ENCODE results near the gene EXOC6B.
"Not testable (repeated sequence)": the region's sequence is repeated elsewhere in the genome, so short reads cannot be mapped to it uniquely, and the experiment has no call there.

The EXOC6B gene

DNA sequence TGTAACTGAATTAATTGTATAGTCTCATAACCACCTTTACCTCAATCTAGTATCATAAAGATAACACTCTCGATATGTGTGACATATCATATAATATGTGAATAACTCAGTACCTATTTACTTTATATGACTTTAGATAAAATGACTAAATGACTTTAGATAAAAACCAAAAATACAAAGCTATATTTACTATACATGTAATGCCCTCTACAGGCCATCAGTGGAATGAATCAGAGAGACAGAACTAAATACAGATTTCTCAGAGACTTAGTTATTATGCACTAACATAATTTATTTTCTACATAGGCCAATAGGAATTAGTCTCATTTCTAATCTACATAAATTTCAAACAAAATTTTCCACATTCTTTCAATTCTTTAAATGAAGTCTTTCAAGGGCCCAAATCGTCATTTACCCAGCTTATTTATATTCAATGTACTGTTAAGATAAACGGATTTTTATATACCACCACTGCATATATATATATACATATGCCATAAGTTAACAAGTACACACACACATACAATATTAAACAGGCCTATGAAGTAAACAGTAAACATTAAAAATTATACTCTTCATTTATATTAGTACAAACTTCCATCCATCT, 219.9 kb downstream of the EXOC6B start:
- H3K4me3 ChIP-seq, result no peak overlapping the region
- H3K9me3 ChIP-seq, result no peaks in the 10 kb centered on the region
- in situ Hi-C loops (cut with MboI; ENCODE audit: low sequenced_read_pairs), result no loop called here
- DNase-seq (ENCODE audit: low spot score in 2 of 2), result peak in 1 of 2 experiments; percentile 42
- H3K36me3 ChIP-seq (replicated peaks), result no peaks in the 10 kb centered on the region
- no peaks in the 10 kb centered on the region for H3K27me3 ChIP-seq (ENCODE audit: low read depth)
- no peaks in the 10 kb centered on the region for H3K4me1 ChIP-seq

DNA sequence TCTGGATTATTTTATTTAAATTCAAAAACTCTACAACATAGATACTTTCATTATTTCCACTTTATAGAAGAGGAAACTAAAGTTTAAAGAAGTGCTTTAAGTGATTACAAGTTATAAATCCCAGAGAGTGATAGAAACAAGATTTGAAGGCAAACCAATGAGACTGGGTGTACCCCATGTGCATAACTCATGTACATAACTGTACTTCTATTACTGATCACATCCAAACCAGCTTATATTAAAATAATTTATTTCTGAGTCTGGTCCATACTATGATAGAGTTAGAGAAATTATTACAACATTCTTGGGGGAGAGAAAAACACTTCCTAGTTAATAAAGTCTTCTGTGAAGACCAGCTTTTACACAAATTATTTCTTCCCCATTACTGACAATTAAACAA, 221.4 kb downstream of the EXOC6B start:
- no peaks in the 10 kb centered on the region for H3K9me3 ChIP-seq
- in situ Hi-C loops (cut with MboI; ENCODE audit: low sequenced_read_pairs), result no loop called here
- H3K36me3 ChIP-seq (replicated peaks), result no peaks in the 10 kb centered on the region
- DNase-seq (ENCODE audit: low spot score in 2 of 2), result no peak
- H3K4me3 ChIP-seq, result no peak overlapping the region
- no peaks in the 10 kb centered on the region for H3K4me1 ChIP-seq
- H3K27me3 ChIP-seq (ENCODE audit: low read depth), result no peaks in the 10 kb centered on the region

DNA sequence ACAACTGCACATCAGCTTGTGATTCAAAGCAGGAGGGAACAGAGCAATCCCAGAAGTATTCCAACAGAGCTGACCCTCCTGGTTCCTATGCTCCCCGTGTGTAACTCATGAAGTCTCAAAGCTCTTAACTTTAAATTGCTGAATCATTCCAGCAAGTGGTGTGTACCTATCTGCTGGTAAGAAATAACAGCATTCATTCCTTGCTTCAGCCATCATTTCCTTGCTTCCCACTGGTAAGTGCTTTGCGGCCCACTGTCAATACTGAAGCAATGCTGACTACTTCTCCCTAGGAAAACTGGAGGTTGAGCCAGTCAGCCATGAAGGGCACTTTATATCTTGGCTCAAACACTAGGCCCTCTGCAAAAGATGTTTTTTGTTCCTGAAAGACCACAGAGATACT, 222.4 kb downstream of the EXOC6B start:
- Histone ChIP-seq H3K27me3 (ENCODE audit: low read depth) (no peaks in the 10 kb centered on the region), H3K9me3 (no peaks in the 10 kb centered on the region), H3K36me3 (replicated peaks) (no peaks in the 10 kb centered on the region), H3K4me1 (no peaks in the 10 kb centered on the region), H3K4me3 (no peak overlapping the region)
- DNase-seq (ENCODE audit: low spot score in 2 of 2), result no peak
- in situ Hi-C loops (cut with MboI; ENCODE audit: low sequenced_read_pairs), result no loop called here

DNA sequence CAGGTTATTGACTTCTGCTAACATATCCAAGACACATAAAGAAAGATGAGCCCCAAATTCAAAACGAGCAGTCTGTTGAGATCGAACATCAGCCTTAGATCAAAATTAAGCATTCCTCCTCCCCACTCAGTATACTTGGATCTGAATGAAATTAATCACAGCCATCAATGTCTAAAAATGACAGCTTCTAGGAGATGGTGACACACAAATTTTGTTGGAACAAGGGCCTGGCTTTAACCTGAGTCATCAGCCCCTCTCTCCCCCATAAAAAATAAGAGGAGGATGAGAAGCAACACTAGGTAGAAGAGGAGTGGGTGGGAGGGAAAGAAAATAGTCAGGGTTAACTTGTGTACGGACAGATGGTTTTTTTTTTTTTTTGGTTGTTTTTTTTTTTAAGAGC, 223.1 kb downstream of the EXOC6B start:
- in situ Hi-C loops (cut with MboI; ENCODE audit: low sequenced_read_pairs), result no loop called here
- DNase-seq (ENCODE audit: low spot score in 2 of 2), result no peak
- Histone ChIP-seq H3K9me3 (no peaks in the 10 kb centered on the region), H3K4me3 (no peak overlapping the region), H3K4me1 (no peaks in the 10 kb centered on the region), H3K27me3 (ENCODE audit: low read depth) (no peaks in the 10 kb centered on the region), H3K36me3 (replicated peaks) (no peaks in the 10 kb centered on the region)

DNA sequence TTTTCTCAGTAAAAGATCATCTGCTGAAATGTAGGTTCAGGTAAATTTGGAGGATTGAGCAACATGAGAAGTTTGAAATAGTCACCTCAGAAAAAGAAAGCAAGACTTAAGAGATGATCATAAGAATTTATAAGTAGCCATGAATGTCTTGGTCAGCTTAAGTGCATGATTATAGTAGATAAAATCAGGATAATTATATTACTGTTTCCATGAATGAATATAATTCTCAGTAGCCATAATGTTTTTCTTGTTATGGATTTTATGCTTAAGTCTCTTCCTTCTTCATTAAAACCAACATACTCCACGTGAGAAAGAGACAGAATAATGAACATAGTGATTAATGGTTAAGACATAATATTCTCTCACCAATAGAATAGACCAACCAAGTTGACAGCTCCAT, 223.7 kb downstream of the EXOC6B start:
- Histone ChIP-seq H3K27me3 (ENCODE audit: low read depth) (no peaks in the 10 kb centered on the region), H3K4me3 (no peak overlapping the region), H3K9me3 (no peaks in the 10 kb centered on the region), H3K4me1 (no peaks in the 10 kb centered on the region), H3K36me3 (replicated peaks) (no peaks in the 10 kb centered on the region)
- no peak for DNase-seq (ENCODE audit: low spot score in 2 of 2)
- in situ Hi-C loops (cut with MboI; ENCODE audit: low sequenced_read_pairs), result no loop called here

DNA sequence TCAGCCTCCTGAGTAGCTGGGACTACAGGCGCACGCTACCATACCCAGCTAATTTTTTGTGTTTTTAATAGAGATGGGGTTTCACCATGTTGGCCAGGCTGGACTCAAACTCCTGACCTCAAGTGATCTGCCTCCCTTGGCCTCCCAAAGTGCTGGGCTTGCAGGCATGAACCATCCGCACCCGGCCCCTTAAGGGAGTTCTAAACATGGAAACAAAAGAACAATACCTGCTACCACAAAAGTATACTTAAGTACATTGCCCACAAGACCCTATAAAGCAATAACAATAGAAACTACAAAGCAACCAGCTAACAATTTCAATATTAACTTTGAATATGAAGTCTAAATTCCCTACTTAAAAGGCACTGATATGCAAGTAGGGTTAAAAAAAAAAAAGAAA, 242.0 kb downstream of the EXOC6B start:
- in situ Hi-C loops (cut with MboI; ENCODE audit: low sequenced_read_pairs), result loop anchor here (25.0 kb wide), 2 partner anchors 647 to 1047 kb away; no protein-coding TSS in a partner anchor
- not testable (repeated sequence) for H3K27me3 ChIP-seq (ENCODE audit: low read depth); H3K4me3 ChIP-seq; H3K9me3 ChIP-seq; H3K36me3 ChIP-seq (replicated peaks)
- H3K4me1 ChIP-seq, result peaks cover 12% of the 10 kb centered on the region
- DNase-seq (ENCODE audit: low spot score in 2 of 2), result peak; percentile 52 to 55

DNA sequence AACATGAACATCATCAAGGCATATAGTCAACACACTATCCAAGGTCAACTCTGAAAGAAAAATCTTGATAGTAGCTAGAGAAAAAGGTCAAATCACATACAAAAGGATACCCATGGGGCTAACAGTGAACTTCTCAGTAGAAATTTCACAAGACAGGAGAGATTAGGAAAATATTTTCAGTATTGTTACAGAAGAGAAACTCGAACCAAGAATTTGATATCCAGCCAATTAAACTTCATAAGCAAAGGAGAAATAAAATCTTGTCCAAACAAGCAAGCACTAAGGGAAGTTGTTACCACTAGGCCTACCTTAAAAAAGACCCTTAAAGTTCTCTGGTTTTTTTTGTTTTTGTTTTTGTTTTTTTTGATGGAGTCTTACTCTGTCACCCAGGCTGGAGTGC, 242.5 kb downstream of the EXOC6B start:
- Histone ChIP-seq H3K9me3 (no peaks in the 10 kb centered on the region), H3K36me3 (replicated peaks) (no peaks in the 10 kb centered on the region), H3K4me1 (peaks cover 15% of the 10 kb centered on the region), H3K27me3 (ENCODE audit: low read depth) (no peaks in the 10 kb centered on the region), H3K4me3 (no peak overlapping the region)
- no peak for DNase-seq (ENCODE audit: low spot score in 2 of 2)
- in situ Hi-C loops (cut with MboI; ENCODE audit: low sequenced_read_pairs), result loop anchor here (25.0 kb wide), 2 partner anchors 646 to 1046 kb away; no protein-coding TSS in a partner anchor

DNA sequence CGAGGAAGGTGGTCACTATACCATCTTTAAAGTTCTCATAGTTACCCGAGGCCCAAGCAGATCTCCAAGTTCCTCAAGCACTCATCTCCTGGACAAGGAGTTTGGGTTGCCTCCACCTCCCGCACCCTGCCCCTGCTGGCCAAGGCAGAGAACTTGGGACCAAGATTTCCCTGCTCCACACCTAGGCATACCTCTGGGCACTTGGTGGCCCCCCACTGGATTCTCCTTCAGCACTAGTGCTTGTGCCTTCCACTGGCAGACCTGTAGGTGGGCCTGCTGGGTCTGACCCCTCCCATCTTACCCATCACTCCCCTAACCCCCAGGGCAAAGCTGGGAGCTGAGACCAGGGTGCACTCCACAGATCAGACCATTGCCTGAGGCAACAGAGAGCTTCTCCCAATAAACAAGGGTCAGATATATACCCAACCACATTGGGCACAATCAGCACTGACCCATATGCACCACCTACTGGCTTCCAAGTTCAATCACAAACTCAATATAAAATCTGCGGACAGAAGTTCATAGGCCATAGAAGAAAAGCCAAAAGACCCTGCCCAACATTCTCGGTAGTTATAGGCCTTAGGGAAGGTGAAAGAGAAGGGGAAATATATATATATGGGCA, 244.2 kb downstream of the EXOC6B start:
- DNase-seq (ENCODE audit: low spot score in 2 of 2), result peak in 1 of 2 experiments; percentile 8
- H3K4me1 ChIP-seq, result peaks cover 15% of the 10 kb centered on the region
- in situ Hi-C loops (cut with MboI; ENCODE audit: low sequenced_read_pairs), result loop anchor here (25.0 kb wide), 2 partner anchors 644 to 1044 kb away; no protein-coding TSS in a partner anchor
- no peaks in the 10 kb centered on the region for H3K36me3 ChIP-seq (replicated peaks)
- H3K9me3 ChIP-seq, result no peaks in the 10 kb centered on the region
- no peak overlapping the region for H3K4me3 ChIP-seq
- no peaks in the 10 kb centered on the region for H3K27me3 ChIP-seq (ENCODE audit: low read depth)

DNA sequence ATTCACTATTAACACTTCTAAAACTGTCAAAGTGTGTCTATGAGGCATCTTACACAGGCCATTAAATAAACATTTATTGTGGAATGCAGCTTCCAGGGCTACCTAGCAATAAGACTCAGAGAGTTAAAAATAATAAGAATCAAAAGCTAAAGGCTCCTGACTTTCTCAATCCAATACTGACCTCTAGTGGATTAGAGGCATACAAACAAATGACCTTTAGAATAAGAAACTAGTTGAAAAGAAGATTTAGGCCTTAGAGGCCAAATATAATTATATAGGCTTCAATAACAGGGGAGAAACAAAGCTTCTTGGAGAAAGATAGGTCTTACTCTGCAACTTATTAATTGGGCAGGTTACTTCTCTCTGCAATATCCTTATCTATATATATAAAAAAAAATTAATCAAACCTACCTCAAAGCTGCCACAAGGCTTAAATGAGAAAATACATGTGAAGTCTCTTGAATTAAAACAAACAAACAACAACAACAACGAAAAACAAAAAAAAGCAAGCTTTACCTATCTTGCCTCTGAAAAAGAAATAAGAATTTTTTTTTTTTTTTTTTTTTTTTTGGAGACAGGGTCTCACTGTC, 246.1 kb downstream of the EXOC6B start:
- DNase-seq (ENCODE audit: low spot score in 2 of 2), result peak in 1 of 2 experiments; percentile 77
- Histone ChIP-seq H3K9me3 (no peaks in the 10 kb centered on the region), H3K36me3 (replicated peaks) (no peaks in the 10 kb centered on the region), H3K4me3 (no peak overlapping the region), H3K4me1 (peaks cover 15% of the 10 kb centered on the region), H3K27me3 (ENCODE audit: low read depth) (no peaks in the 10 kb centered on the region)
- in situ Hi-C loops (cut with MboI; ENCODE audit: low sequenced_read_pairs), result loop anchor here (25.0 kb wide), 2 partner anchors 642 to 1042 kb away; no protein-coding TSS in a partner anchor

DNA sequence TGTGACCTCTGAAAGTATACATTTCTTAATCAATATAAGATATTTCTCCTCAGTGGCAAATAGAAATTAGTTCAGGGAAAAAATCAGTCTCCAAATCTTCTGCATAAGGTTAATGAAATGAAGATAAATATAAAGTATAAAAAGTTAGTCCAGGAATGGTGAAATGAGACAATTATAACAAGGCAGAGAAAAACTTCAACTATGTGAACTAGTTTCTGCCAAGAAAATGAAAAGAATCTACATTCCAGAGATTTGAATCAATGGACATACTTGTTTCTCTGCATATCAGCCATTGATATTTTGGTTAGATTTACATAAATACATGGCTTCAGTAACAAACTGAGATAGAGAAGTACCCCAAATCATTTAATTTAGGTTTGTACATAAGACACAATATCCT, 249.0 kb downstream of the EXOC6B start:
- no peak overlapping the region for H3K4me3 ChIP-seq
- no peaks in the 10 kb centered on the region for H3K9me3 ChIP-seq
- DNase-seq (ENCODE audit: low spot score in 2 of 2), result no peak
- in situ Hi-C loops (cut with MboI; ENCODE audit: low sequenced_read_pairs), result loop anchor here (25.0 kb wide), 2 partner anchors 640 to 1040 kb away; no protein-coding TSS in a partner anchor
- peaks cover 10% of the 10 kb centered on the region for H3K4me1 ChIP-seq
- H3K27me3 ChIP-seq (ENCODE audit: low read depth), result no peaks in the 10 kb centered on the region
- H3K36me3 ChIP-seq (replicated peaks), result no peaks in the 10 kb centered on the region

DNA sequence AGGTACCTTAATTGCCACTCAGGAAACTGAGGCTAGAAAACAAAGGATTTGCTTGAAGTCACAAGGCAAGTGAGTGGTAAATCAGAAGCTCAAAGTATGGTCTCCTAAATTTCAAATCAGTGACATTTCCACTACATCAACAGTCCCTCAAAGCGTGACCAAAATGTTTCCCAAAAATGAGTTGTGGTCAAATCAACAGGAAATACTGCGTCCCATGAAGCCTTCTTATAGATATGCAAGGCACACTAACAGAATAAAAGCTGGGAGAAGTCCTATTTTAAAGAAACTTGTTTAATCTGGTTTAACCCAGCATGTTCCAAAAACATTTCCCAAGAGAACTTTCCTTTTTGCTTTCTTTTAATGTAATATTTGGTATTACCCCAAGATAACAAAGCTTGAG, 249.4 kb downstream of the EXOC6B start:
- Histone ChIP-seq H3K36me3 (replicated peaks) (no peaks in the 10 kb centered on the region), H3K4me1 (peaks cover 10% of the 10 kb centered on the region), H3K27me3 (ENCODE audit: low read depth) (no peaks in the 10 kb centered on the region), H3K9me3 (no peaks in the 10 kb centered on the region), H3K4me3 (no peak overlapping the region)
- in situ Hi-C loops (cut with MboI; ENCODE audit: low sequenced_read_pairs), result loop anchor here (25.0 kb wide), 2 partner anchors 639 to 1039 kb away; no protein-coding TSS in a partner anchor
- DNase-seq (ENCODE audit: low spot score in 2 of 2), result no peak

DNA sequence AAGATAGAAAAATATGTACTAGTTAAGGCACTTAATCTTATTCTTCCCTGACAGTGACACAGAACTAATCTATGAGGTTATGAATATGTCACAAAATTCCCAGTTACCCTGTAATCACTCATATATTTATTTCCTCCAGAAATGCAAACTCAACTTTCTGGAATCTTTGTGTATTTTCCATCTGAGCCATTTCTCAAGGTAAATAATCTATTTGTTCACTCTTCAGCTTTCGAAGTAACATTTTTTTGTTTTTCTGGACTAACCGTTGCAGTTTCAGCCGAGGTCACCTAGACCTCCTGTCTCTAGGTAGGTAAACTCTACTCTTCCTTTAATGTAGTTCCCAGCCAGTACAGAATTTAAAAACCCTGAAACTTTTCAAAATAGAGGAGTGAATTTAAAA, 250.9 kb downstream of the EXOC6B start:
- in situ Hi-C loops (cut with MboI; ENCODE audit: low sequenced_read_pairs), result loop anchor here (25.0 kb wide), 2 partner anchors 638 to 1038 kb away; no protein-coding TSS in a partner anchor

DNA sequence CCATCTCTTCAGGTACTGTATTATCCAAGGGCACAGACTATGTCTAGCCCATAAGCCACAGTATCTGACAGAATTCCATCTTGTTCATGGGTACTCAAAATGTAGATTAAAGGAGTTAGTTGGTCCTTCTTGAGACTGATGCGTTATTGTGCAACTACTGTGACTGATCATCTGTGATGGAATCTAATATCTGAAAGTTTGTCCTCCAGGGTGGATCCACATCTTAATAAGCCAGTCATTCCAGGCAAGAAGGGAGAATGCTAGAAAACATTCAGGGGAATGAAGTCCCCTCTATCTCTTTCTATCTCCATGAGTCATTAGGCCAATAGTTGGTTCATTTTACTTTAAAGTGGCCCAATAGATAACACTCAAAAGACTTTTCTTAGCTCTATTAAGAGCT, 252.6 kb downstream of the EXOC6B start:
- Histone ChIP-seq H3K27me3 (ENCODE audit: low read depth) (no peaks in the 10 kb centered on the region), H3K4me3 (no peak overlapping the region), H3K4me1 (no peaks in the 10 kb centered on the region), H3K36me3 (replicated peaks) (no peaks in the 10 kb centered on the region), H3K9me3 (no peaks in the 10 kb centered on the region)
- in situ Hi-C loops (cut with MboI; ENCODE audit: low sequenced_read_pairs), result no loop called here
- no peak for DNase-seq (ENCODE audit: low spot score in 2 of 2)

More for the DNA sequence above, 250.9 kb downstream of the EXOC6B start:
- Histone ChIP-seq H3K9me3 (no peaks in the 10 kb centered on the region), H3K4me3 (no peak overlapping the region), H3K36me3 (replicated peaks) (no peaks in the 10 kb centered on the region), H3K4me1 (peaks cover 10% of the 10 kb centered on the region), H3K27me3 (ENCODE audit: low read depth) (no peaks in the 10 kb centered on the region)
- DNase-seq (ENCODE audit: low spot score in 2 of 2), result no peak

DNA sequence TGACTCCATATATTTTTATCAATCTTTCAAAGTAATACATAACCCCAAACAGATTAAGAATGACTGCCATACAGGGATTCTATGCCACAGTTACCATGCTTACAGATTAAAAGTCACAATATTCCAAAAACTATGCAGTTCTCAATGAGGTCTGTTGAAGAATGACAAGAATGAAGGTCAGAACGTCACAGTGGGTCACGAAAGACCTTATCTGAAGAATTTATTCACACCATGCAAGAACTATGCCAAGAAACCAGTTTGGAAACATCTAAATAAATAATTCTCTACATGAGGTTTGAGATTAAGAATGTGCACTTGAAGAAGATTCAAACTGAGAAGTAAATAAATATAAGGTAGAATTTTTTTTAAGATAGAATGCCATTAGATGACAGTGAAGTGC, 253.3 kb downstream of the EXOC6B start:
- no peak for DNase-seq (ENCODE audit: low spot score in 2 of 2)
- in situ Hi-C loops (cut with MboI; ENCODE audit: low sequenced_read_pairs), result no loop called here
- no peaks in the 10 kb centered on the region for H3K4me1 ChIP-seq

More for the DNA sequence above, 253.3 kb downstream of the EXOC6B start:
- H3K36me3 ChIP-seq (replicated peaks), result no peaks in the 10 kb centered on the region
- H3K27me3 ChIP-seq (ENCODE audit: low read depth), result no peaks in the 10 kb centered on the region
- H3K9me3 ChIP-seq, result no peaks in the 10 kb centered on the region
- no peak overlapping the region for H3K4me3 ChIP-seq

All from HAP-1 (cell line).